ENCODE measurements around the gene PDE8B.

Gene PDE8B

DNA sequence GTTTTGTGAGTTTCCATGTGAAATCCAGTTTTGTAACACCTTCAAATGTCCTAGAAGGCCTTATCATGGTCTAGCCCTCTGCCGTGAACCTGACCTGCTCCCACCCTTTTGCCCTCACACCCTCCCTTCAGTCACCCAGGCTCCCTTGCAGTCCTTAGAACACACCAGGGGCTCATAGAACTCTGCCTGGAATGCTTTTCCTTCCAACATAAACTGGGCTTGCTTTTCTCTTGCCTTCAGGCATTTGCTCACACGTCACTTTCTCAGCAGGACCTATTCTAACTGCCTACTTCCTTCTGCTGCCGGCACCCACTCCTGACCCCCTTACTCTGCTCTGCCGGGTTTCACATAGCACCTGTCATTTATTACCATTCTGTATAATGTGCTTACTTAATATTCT lies 111.9 kb downstream of the PDE8B start:
- no peak for DNase-seq

DNA sequence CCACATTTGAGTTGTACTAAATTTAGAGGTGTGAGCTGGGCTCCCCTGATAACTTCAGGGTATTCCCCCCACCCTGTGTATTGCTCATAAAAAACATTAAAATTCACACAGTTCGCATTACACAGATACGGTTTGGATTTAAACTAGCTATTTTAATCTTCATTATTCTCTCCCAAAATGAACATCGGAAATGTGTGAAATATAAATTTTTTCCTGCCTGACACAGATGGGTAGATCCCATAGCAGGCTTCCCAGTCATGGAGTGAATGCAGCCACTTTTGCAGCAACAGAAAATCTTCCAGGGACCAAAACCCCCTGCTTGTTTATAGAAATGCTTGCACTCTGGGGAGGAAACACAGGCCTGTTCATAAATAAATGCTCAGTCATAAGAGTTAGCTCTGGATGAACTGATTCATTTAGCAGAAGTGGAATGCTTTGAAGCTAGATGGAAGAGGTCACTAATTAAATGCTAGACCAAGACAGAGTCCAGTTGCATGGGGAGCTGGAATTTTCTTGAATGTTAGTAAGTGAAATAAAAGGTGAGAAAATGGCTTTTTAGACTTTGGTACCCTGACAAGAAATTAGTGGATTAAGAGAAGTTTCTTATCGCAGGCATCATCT lies 115.6 kb downstream of the PDE8B start:
- no peak for DNase-seq

DNA sequence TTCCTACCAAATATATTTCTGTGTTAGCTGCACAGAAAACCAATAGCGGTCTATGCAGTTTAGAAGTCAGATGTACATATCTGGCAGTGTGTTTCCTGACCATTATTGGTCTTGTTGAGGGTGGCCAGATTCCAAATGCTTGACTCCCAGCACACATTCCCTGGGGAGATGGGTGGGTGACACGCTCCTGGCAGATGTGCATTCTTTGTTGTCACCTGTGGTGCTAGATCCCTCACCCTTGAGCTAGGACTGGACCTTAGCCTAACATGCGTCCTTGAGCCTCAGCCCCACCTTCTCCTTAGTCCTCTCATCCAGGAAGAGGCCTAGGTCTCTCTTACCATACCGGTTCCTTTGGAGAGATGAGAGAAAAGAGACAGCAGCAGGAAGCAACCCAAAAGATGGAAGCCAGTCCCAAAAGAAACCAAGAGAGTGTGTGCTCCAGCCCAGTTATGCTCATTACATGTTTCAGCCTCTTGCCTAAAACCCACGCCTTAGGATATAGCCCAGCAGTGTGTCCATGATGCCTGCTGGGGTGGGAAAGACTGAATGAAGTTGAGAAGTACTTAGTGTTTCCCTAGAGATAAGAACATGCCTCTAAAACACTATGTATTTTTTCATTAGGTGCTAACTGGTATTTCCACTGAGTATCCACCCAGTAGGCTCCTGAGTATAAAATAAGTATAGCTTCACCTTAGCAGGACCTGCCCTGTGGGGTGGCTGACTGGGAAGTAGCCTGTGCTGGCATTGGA lies 116.7 kb downstream of the PDE8B start:
- DNase-seq, result no peak

GRCh38 chr5:77328930-77329647 lies 118.6 kb downstream of the PDE8B start:
- no peak for DNase-seq

GRCh38 chr5:77329664-77330430 lies 119.4 kb downstream of the PDE8B start:
- no peak for DNase-seq

GRCh38 chr5:77333036-77333435 lies 122.6 kb downstream of the PDE8B start:
- DNase-seq, result no peak

GRCh38 chr5:77333451-77334123 lies 123.1 kb downstream of the PDE8B start:
- no peak for DNase-seq

GRCh38 chr5:77337246-77337645 lies 126.8 kb downstream of the PDE8B start:
- no peak for DNase-seq

DNA sequence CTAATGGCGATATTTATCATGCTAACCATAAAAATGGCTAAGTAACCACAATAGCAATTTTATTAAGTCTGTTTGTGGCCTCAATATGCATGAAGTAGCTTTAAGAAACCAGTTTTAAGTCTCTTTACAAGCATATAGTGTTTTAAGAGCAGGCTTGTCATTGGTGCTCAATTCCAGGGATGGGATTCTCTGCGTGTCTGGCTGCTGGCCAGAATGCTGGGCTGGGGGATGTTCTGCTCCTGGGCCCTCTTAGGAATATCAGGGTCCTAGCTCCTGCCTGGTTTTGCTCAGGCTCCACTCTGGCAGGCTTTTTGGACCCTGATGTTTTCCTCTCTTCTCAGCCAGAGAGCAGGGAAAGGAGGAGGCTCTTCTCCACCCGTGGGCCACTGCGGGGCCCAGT lies 127.2 kb downstream of the PDE8B start:
- no peak for DNase-seq

DNA sequence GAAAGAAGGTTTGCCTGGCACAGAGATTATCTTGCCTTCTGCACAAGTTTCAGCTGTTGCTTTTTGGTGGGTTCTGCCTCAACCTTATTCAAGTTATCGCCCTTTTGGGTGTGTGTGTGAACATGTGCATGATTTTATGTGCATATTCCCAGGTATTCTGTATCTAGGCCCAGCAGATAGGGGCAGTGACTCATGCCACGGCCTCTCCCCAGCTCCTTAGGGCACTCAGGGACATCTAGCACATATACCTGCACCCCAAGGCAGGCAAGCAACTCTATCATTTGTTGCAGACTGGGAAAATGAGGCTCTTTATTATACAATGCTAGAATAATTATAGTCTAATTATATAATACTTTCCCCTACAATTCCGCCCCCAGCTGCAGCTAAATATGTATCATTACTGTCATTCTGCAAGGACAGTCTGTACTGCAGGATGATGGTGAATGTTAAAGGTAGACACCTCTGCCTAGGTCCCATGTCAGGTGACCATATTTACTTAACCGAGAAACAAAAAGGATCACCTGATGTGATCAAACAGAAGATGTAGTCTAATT lies 128.9 kb downstream of the PDE8B start:
- no peak for DNase-seq

GRCh38 chr5:77343165-77343564 lies 132.7 kb downstream of the PDE8B start:
- no peak for DNase-seq

DNA sequence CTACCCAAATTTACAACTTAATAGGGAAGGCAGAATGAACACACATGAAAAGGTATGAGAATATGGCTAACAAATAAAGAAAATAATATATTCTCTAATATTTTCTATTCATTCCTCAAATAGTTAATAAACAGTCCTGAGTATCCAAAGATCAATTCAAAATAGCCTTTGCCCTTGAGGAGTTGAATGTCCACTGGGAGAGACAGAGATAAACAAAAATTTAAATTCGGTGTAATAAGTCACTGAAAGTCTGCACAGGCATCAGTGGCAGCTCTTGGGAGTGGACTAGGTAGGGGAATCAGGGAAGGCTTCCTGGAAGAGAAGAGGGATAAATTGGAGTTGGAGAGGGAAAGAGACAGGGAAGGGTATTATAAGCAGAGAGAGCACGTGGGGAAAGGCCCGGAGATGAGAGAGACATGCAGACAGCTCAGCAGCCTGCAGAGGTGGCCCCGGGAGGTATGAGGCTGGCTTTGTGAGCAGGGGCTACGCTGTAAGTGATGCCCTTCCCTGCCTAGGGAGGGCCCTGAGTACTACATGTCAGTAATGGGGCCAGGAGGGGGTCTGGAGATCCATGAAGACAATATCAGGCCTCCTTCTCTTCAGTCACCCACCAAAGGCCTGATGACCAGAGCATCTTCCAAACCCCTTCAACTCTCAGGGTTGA lies 137.1 kb downstream of the PDE8B start:
- DNase-seq, result no peak

- DNase-seq, result no peak
Measured at GRCh38 chr5:77353251-77353650, 142.8 kb downstream of the PDE8B start.

DNA sequence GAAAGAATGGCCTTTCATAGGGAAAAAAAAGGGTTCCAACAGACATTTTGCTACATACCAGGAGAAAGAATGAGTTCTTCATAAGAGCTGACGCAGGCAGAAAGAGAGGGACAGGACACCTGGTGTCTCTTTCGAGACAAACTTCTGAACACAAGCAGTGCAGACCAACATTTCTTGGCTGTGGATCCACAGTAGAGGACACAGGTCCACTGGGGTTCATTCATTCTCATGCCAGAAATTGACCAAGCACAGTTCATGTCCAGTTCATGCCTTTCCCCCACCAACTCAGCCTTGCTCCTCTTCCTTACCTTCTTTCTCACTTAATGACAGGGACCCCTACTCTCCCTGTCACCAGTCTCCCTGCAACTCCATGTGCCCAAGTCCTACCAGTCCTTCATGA lies 144.0 kb downstream of the PDE8B start:
- DNase-seq, result no peak

DNA sequence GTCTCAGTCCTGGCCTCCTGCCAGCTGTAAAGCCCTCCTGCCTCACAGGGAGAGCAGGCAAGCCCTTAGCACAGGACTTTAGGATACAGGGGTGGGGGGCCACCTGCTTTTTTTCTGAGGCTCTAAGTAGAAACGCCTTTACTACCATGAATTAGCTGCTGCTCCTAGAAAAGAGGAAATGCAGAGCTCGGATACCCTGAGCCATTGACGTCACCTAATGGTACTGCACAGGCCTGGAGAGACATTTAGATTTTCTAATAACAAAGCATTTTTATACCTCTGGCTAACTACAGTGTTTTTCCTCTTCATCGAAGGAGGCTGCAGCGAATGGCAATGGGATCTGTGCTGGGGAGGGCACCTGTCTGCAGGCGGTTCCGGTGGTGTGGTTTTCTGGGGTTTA lies 144.6 kb downstream of the PDE8B start:
- DNase-seq, result no peak

GRCh38 chr5:77355751-77356150 lies 145.3 kb downstream of the PDE8B start:
- no peak for DNase-seq

DNA sequence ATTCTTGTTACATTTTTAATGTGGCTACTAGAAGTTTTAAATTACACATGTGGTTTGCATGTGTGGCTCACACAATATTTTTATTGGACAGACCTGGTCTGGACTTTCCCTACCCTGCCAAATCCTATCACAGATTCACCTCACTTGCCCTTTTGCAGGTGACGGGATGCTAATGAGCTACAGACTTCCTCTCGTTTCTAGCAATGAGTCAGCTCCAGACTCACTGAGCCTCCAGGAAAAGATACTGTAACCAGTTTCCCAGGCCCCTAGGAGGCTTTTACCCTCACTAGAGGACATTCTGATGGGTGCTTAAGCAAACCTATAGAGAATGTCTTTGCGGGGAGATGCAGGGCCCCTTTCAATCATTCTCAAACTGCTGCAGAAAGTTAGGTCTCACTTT lies 146.3 kb downstream of the PDE8B start:
- no peak for DNase-seq

DNA sequence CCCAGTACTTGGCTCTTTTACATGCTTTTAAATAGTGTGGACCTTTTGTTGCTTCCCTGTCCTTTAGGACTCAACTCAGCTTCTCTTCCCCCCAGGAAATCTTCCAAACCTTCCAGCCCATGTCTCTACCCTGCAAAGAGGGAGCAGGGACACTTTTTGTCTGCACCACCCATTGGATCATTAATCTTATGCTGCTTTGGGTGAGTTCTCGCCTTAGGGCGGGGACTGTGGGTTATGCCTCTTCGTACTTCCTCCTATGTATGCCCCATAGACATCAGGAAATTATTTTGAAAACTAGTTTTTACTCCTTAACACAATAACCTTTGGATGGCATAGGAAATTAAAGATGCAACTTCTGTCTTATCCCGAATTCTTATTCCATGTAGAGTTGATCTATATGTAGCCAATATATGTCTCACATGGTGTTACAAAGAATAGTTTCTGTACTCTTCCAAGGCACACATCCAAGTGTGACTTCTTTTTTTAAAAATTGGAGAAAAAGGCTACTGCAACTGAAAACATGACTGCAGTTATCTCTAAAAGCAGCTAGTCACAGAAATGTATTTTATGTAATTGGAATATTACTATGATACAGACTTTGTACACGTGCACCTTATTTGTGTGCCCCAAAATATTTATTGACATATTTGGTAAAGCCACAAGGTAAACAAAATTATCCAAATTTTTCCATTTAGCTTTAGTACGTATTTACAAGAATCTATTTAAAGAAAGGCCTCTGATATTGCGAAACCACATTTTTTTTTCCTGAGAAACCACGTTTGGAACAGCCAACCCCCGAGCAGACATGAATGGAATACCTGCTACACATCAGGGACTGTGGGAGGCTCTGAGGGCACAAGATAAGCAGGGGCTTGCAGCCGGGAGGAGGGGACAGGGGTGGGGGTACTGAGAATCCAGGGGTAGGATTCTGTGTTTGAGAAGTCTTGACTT lies 148.1 kb downstream of the PDE8B start:
- no peak for DNase-seq

DNA sequence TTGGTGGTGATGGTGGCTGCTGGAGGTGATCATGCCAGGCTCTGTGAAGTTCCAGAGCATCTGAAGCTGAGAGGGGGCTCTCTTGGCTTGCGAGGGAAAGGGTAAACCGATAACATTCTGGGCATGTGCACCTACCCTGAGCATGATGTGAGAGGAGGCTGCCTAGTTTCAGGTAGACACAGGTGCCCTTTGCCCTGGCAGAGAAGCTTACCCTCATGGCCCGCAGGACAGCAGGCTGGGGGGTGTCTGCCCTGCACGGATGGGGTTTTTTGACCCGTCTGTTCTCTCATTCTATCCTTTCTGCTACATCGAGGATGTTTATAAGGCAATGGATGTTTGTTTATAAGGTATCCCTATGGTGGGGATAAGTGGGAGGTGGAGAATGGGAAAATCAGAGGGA lies 148.8 kb downstream of the PDE8B start:
- DNase-seq, result no peak

DNA sequence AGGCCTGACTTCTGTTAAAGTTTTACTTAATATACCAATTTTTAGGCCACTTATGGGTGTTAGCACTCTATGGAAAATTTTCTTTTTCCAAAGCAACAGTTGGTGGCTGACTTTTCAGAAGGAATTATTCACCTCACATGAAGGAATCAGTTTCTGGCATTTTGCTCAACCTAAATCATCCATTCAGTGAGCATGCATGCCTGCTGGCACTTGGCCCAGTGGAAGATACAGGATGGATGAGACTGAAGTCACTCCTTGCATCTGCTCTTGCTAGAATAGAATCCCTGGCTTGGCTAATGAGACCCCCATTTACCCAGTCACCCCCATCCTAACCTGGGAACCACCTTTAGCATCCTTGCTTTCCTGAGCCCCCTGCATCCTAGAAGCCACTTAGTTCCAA lies 149.9 kb downstream of the PDE8B start:
- no peak for DNase-seq

DNA sequence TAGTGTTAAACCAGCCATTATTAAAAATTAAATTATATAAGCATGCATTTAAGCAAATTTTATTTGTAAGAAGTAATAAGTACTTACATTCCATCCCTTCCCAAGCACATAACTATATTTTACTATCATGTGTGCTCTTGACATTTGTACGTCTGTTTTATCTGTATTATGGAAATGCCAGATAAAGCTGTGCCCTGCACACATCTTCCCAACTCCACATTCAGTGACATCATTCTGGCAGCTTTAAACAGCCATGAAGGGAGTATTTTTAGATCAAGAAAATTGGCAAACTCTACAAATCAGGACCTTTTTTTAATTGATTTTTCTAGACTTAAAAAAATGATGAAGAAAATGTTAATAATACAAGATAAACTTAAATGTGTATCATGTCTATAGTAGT lies 150.5 kb downstream of the PDE8B start:
- DNase-seq, result no peak

Measured in T-helper 9 cell (primary cell).